Measurements from ENCODE around the gene TRRAP.

The TRRAP gene

DNA sequence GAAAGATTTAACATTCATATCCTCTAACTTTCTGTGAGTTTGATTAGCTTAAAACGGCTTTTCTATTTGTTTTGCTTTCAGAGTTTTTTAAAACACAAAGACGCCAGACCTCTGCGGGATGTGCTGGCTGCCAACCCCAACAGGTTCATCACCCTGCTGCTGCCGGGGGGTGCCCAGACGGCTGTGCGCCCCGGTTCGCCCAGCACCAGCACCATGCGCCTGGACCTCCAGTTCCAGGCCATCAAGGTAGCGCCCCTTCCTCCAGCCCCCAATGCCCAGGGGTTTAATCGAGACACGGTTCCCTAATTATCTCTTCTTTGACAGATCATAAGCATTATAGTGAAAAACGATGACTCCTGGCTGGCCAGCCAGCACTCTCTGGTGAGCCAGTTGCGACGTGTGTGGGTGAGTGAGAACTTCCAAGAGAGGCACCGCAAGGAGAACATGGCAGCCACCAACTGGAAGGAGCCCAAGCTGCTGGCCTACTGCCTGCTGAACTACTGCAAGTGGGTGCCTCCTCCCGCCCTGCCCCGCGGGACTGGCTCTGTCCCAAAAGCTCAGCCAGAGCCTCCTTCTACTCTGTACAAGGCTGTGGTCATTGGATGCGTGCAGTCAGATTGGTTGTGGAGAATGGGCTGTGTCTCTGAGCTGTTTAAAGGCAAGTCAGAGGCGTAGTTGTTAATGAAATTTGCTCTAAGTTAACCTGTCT lies 71.2 kb downstream of the TRRAP start:
- no peak for DNase-seq (ENCODE audit: low spot score)

DNA sequence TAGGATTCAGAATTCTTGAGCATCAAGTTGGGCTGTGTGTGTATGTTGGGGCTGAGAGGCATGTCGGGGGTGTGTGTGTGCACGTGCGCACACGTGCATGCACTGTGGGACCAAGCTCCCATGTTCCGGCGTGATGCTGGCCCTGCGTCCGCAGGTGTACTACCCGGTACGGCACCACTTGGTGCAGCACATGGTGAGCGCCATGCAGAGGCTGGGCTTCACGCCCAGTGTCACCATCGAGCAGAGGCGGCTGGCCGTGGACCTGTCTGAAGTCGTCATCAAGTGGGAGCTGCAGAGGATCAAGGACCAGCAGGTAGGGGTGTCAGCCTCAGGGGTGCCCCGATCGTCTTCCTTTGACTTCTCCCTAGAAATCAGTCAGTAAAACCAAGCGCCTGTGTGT lies 77.7 kb downstream of the TRRAP start:
- no peak for DNase-seq (ENCODE audit: low spot score)

DNA sequence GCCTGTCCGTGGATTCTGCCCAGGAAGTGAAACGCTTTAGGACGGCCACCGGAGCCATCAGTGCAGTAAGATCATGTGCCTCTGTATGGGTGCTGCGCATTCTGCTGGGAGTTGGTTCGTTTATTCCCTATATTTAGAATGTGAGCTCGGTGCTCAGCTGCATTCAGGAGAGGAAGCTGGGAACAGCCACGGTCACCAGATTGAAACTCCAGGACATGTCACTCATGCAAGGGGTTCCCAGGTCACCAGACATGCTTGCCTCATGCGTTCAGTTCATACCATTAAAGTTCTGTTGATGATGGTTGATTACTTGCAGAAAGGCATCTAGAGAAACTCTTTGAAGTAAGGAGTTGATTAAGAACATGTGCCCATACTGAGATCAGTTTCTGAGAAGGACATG lies 78.1 kb downstream of the TRRAP start:
- DNase-seq (ENCODE audit: low spot score) = no peak

DNA sequence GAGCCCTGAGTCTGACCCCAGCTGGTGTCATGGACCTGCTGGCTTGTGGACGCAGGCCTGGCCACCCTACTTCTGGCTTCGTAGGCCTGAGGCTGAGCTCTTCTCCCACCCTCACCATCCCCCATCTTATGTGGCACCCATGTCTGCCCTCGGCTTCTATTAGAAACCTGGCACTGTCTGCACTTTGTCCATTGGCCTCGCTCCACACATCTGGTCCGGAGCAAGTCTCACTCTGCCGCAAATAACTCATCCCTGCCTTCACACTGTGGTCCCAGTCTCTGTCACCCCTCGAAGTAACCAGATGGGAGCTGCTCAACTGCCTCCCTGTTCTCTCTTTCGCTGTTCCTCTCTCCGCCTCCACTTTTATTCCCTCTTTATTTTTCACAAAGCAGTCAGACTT lies 78.6 kb downstream of the TRRAP start:
- DNase-seq (ENCODE audit: low spot score) = no peak

DNA sequence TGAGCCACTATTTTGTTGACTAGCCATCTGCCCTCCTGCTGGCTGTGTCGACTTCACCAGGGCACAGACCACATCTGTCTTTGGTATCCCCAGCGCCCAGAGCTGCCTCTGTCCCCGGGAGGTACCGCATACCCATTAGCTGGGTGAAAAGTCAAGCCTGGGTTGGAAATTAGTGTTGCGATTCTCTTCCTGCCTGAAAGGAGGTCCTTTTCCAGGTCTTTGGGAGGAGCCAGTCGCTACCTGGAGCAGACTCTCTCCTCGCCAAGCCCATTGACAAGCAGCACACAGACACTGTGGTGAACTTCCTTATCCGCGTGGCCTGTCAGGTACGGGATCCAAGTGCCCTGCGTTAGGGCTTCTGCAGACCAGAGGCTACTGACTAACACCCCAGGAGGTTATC lies 79.4 kb downstream of the TRRAP start:
- no peak for DNase-seq (ENCODE audit: low spot score)

DNA sequence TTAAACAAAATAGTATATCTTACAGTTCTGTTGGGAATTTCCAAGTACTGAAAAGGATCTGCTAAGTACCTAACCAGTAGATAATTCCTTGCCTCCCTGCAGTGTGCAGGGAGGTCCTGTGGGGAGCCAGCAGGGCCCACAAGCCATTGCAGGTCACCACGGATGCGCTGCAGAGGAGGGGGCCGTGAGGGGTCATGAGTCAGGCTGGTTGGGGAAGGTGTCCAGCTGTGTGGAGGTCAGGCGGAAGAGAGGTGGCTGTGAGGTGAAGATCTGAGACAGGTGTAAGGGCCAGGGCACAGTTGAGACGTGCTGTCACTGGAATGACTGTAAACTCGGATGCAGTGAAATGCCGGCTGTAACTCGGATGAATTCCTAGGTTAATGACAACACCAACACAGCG lies 80.6 kb downstream of the TRRAP start:
- DNase-seq (ENCODE audit: low spot score) = no peak

DNA sequence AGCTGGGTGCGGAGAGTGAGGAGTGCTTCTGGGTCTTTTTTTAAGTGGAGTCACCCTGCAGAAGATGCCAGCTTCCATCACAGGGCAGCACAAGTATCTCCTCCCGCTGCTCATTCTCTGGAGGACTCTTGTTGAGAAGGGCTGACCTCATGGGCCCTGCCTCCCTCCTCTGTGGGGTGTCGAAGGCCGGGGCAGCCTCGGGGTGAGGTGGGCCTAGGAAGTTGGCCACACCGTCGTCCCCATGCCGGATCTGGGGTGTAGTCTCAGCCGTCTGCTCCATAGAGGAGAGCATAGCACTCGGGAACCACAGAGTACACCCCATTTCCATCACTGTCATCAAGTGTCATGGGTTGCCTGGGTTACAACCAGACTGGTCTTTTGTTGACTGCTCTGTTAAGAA lies 85.0 kb downstream of the TRRAP start:
- no peak for DNase-seq (ENCODE audit: low spot score)

DNA sequence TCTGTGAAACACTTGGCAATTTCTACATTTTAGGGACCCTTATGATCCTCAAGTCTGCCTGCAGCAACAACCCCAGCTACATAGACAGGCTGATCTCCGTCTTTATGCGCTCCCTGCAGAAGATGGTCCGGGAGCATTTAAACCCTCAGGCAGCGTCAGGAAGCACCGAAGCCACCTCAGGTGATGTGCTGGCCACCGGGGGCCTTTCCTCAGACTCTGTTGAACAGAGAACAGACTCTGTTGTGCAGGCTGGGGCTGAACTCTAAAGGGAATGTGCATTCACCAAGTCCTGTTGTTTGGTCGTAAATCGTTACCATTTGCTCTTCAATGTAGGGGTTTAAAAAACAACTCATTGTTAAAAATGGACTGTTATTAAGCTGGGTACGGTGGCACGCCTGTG lies 86.3 kb downstream of the TRRAP start:
- DNase-seq (ENCODE audit: low spot score) = no peak

DNA sequence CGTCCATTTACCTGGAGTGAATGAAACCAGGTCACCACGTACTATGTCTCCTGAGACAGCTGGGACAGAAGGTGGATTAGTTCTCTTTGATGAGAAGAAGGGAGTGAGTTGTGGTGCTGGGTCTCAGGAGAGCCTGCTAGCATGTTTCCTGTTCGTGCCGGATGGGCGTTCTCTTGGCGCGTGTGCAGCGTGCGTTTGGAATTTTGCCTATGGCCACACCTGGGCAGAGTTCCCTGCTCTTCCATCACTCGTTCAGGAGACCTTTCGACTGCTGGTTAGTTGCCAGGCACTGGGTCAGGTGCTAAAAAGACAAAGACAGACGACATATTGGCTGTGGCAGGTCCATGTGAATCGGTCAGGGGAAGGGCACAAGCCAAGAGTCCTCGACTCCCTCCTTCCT lies 90.3 kb downstream of the TRRAP start:
- no peak for DNase-seq (ENCODE audit: low spot score)

DNA sequence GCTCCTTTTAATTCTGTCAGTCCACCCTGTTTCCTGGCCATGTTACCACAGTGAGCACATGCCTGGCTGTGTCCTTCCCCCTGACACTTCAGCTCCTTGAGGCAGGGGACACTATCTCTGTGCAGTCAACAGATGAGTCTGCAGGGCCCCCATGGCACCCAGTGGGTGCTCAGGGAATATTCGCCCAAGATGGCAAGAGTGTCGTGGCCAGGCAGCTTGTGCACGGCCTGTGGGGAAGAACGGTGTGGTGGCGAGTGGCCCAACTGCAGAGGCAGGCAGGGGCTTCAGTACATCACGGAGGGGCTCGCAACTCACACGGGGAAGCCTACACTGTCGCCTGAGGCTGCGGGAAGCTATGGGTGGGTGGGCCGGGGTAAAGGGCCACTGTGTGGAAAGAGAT lies 91.1 kb downstream of the TRRAP start:
- no peak for DNase-seq (ENCODE audit: low spot score)

DNA sequence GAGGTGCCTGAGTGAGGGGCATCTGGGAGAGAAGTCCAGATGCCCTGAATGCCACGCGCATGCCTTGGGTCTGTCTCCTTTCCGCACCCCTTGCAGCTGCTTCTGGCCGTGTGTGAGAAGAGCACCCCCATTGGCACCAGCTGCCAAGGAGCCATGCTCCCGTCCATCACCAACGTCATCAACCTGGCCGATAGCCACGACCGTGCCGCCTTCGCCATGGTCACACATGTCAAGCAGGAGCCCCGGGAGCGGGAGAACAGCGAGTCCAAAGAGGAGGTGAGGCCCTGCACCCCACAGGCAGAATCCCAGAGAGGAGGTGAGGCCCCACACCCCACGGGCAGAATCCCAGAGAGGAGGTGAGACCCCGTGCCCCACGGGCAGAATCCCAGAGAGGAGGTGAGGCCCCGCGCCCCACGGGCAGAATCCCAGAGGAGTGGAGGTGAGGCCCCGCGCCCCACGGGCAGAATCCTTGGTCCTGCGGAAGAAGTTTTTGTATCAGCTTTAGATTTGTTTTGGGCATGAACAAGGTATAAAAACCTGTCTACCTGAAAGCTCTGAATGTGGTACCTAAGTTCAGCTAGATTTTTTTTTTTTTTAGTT lies 91.8 kb downstream of the TRRAP start:
- no peak for DNase-seq (ENCODE audit: low spot score)

DNA sequence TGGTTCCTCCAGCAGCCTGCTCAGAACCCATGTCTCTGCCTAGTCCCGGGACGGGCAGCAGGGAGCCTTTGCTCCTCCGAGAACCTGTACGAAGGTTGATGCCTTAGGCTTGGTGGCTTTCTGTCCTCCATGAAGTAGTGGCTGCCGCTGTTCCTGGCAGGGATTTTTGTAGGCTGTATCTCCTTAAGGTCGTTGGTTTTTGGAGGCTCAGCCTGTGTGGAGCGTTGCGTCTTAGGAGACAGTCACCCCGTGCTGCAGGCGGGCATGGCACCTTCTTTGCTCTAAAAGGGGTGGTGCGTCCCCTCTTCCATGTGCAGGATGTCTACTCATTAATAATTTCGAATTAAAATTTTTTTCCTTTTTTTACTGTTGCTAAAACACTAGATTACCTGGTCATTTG lies 92.5 kb downstream of the TRRAP start:
- no peak for DNase-seq (ENCODE audit: low spot score)

DNA sequence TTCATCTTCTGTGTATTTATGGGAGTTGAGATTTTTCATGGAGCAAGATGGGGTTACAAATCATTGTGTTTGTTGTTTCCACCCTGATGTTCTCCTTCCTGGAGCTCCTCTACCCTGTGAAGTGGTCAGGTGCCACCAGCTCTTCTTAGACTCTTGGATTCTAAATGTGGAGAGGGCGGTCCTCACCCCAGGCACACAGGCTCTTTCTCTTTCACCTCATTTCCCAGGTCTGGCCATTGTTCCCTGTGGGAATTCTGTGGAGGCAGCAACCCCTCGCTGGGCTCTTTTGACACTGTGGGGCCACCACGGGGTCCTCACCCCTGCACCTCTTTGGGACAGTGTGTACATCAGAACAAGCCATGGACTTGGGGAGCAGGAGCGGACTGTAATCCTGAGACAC lies 95.9 kb downstream of the TRRAP start:
- DNase-seq (ENCODE audit: low spot score) = no peak

DNA sequence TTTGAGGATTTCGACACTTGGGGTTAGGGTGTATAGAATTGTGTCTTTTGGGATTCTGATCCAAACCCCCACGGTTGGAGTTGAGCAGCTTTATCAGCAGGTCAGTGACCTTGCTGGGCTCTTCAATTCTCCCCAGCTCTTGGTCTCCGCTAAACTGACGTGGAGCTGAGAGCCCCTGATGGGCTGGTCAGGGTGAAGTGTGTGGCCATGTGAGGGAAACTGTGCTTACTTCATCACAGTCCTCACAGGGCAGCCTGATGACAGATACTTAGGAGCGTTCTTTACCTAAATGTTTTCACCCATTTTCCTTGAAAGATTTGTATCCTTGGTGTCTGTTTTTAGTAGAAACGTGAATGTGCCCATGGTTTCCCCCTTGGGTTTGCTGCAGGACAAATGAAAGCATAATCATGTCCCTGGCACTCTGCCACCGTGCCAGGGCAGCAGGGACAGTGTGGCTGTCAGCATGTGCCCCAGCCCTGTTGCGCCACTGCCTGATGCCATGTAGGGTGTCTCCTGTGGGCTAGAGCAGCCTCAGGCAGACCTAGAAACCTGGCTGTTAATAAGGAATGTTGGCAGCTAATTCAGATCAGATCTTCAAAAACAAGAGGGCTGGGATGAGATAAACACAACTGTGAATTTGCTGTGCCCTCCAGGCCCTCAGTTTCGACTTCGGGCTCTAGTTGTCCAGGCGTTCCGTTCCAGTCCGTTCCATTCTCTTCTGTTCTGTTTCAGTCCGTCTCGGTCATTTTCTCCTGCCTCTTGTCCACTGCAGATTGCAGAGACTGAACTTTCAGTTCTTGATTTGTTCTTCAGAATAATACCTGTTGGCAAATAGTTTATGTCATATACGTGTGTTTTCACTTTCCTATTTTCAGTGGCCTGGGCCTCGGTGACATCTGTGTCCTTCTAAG lies 96.8 kb downstream of the TRRAP start:
- DNase-seq (ENCODE audit: low spot score) = no peak

DNA sequence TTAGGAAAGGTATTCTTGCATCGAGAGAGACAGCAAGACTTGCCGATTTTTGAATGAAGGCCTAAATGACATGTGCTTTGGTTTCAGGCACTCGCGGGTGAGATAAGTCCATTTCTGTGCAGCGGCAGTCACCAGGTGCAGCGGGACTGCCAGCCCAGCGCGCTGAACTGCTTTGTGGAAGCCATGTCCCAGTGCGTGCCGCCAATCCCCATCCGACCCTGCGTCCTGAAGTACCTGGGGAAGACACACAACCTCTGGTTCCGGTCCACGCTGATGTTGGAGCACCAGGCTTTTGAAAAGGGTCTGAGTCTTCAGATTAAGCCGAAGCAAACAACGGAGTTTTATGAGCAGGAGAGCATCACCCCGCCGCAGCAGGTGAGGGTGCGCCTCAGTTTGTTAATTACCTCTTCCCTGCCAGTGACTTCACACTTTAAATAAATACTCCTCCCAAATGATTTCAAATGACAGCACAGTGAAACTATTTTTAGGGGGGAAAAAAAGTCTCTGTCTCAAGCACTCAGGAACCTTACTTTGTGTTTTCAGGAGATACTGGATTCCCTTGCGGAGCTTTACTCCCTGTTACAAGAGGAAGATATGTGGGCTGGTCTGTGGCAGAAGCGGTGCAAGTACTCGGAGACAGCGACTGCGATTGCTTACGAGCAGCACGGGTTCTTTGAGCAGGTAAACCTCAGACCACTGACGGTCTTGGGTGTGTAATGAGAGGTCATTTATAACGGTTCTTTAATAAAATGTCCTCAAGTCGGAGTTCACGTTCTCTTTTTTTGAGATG lies 98.3 kb downstream of the TRRAP start:
- no peak for DNase-seq (ENCODE audit: low spot score)

DNA sequence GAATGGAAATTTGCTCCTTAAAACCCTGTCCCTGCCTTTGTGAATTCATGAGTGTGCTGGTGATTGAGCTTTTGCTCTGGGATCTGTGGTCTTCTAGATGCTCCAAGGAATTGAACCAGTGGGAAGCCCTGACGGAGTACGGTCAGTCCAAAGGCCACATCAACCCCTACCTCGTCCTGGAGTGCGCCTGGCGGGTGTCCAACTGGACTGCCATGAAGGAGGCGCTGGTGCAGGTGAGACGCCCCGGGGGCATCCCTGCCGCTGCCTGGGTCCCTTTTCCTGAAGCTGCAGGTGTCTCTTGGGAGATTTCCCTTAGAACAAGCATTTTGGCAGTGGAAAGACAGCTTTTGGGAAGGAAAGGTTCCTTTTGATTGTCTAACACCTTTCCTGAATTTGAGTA lies 100.3 kb downstream of the TRRAP start:
- DNase-seq (ENCODE audit: low spot score) = no peak

DNA sequence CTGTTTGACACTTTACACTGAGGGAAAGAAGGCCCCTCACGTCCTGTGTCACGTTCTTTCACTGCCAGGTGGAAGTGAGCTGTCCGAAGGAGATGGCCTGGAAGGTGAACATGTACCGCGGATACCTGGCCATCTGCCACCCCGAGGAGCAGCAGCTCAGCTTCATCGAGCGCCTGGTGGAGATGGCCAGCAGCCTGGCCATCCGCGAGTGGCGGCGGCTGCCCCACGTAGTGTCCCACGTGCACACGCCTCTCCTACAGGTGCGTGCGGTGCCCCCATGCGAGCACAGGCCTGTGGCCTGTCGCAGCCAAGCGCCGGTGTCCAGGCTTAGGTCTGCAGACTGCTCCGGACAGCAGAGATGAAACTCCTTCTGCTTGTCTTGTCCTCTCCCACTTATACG lies 103.4 kb downstream of the TRRAP start:
- no peak for DNase-seq (ENCODE audit: low spot score)

DNA sequence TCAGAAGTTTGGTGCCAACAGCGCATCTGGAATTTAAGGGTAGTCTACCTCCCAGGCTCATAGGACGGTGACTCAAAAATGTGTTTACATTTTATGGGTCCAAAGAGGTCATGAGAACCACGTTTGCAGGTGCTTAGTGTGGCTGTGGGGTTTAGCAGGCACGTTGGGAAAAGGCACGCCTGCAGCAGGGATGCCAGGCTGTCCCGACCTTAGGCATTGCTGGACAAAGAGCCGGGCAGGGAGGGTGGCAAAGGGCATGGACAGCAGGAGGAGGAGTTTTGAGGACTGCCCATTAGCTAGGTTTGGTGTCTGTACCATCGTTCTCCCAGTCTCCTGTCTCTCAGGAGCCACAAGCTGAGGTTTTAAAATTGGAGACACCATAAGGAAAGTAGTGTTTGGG lies 104.4 kb downstream of the TRRAP start:
- no peak for DNase-seq (ENCODE audit: low spot score)

DNA sequence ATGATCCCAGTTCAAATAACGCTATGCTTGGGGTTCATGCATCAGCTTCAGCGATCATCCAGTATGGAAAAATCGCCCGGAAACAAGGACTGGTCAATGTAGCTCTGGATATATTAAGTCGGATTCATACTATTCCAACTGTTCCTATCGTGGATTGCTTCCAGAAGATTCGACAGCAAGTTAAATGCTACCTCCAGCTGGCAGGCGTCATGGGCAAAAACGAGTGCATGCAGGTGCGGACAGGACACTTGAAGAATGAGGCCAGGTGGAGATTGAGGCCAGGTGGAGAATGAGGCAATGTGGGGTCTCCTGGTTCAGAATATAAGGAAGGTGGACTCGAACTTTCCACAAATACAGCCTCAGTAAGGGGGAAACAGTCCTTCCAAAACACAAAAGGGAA lies 105.8 kb downstream of the TRRAP start:
- no peak for DNase-seq (ENCODE audit: low spot score)

DNA sequence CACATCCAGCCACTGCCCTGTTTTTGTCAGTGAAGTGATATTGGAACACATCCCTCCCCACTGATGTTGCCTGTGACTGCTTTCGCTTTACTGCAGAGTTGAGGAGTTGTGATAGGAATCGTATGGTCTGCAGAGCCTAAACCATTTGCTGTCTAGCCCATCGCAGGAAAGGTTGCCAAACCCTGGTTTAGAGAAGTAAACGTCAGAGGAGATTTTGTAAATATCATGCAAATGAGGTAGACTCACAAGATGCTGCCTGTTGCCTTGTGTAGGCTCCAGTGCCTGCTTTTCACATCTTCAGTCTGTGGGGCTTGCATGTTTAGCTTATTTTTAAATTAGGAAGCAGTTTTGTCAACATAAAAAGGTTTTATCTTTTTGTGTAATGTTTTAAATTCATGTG lies 107.1 kb downstream of the TRRAP start:
- DNase-seq (ENCODE audit: low spot score) = no peak

DNA sequence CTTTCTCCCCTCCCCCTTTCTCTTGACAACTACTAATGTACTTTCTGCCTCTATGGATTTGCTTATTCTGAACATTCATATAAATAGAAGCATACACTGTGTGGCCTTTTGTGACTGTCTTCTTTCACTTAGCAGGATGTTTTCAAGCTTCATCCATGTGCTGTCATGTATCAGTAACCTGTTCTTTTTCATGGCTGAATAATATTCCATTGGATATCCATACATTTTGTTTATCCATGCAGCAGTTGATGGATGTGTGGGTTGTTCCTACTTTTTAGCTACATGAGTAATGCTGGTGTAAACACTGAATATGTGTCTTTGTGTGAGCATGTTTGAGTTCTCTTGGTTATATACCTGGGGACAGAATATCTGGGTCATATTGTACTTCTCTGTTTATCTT lies 107.6 kb downstream of the TRRAP start:
- DNase-seq (ENCODE audit: low spot score) = no peak

DNA sequence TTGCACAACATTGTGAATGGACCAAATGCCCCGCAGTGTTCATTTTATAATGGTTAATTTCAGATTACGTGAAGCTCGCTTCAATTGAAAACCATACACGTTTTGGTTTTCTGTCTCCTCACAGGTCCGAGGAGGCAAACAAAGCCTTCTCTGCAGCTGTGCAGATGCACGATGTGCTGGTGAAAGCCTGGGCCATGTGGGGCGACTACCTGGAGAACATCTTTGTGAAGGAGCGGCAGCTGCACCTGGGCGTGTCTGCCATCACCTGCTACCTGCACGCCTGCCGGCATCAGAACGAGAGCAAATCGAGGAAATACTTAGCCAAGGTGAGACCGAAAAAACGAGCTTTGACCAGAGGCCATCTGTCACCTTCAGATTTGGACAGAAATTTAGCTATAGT lies 110.3 kb downstream of the TRRAP start:
- DNase-seq (ENCODE audit: low spot score) = no peak

DNA sequence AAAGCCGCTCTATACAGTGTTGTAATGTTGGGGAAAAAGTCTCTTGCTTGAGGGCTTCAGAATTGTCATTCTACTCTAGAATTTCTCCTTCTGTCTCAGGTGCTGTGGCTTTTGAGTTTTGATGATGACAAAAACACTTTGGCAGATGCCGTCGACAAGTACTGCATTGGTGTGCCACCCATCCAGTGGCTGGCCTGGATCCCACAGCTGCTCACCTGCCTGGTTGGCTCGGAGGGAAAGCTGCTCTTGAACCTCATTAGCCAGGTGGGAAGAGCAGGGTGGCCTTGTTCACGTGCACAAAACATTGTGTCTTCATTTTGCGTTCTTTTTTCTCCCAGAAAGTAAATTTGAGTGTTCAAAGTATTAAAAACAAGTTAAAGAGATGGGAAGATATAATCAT lies 112.0 kb downstream of the TRRAP start:
- DNase-seq (ENCODE audit: low spot score) = no peak

All from COLO829 (cell line).